Heart left ventricle (tissue), 16 donors: ENCODE measurements around the gene DSCAML1. TPM values are rescaled to one million over a fixed set of nuclear protein-coding genes. Genes with fewer than 3 reads are reported as not detected.

Experiments
- ATAC-seq, 4 donors: fragments of 200-7000 bp; cut with Tn5 transposase; one replicate each; pipeline ENCODE4 v1.9.1; 2020 to 2022; ENCODE audit warnings: moderate library complexity in 4 of 4, mild to moderate bottlenecking in 3 of 4, moderate number of reproducible peaks in 1 of 4
- DNase-seq, 5 donors: peaks; one replicate each; pipeline ENCODE4 v3.0.0-alpha.2; 2020
- H3K27ac ChIP-seq, 12 donors: fragments of 200-600 bp; sonication (generic) in 4 of 12; one replicate each; pipeline versions ENCODE4 v1.5.0 to v1.8.0; 2016 to 2022; ENCODE audit warnings: mild to moderate bottlenecking in 2 of 12
- H3K27me3 ChIP-seq, 9 donors: fragments of 200-600 bp; sonication (generic) in 2 of 9; one replicate each; pipeline versions ENCODE4 v1.5.1 to v1.8.0; 2016 to 2022; ENCODE audit warnings: mild to moderate bottlenecking in 3 of 9
- H3K36me3 ChIP-seq, 9 donors: fragments of 200-600 bp; sonication (generic) in 2 of 9; one replicate each; pipeline versions ENCODE4 v1.5.0 to v1.8.0; 2018 to 2022; ENCODE audit warnings: mild to moderate bottlenecking in 2 of 9
- H3K4me1 ChIP-seq, 12 donors: fragments of 200-600 bp; sonication (generic) in 4 of 12; one replicate each; pipeline versions ENCODE4 v1.5.0 to v1.8.0; 2016 to 2022; ENCODE audit warnings: mild to moderate bottlenecking in 3 of 12
- H3K4me3 ChIP-seq, 12 donors: fragments of 200-600 bp; sonication (generic) in 4 of 12; one replicate each; pipeline versions ENCODE4 v1.5.0 to v1.8.0; 2017 to 2022; ENCODE audit warnings: mild to moderate bottlenecking in 9 of 12, moderate library complexity in 4 of 12
- H3K9me3 ChIP-seq, 12 donors: fragments of 200-600 bp; sonication (generic) in 4 of 12; one replicate each; pipeline versions ENCODE4 v1.5.0 to v1.8.0; 2016 to 2022; ENCODE audit warnings: mild to moderate bottlenecking in 1 of 12
- CTCF ChIP-seq, 12 donors: fragments of 200-600 bp; sonication (generic) in 4 of 12; IDR thresholded peaks; one replicate each; pipeline versions ENCODE4 v1.5.0 to v1.8.0; 2018 to 2022; ENCODE audit warnings: antibody characterized with exemption in 12 of 12, mild to moderate bottlenecking in 5 of 12
- POLR2A ChIP-seq, 2 donors: fragments of 450-650 bp; IDR thresholded peaks; one replicate each; pipeline ENCODE4 v1.6.1; 2017; ENCODE audit warnings: antibody characterized with exemption in 2 of 2, mild to moderate bottlenecking in 2 of 2, moderate library complexity in 2 of 2
- WGBS, 4 donors: extraction: QIAGEN DNeasy Blood & Tissue Kit in 2 of 4; methylation state at CpG; one replicate each; pipeline versions ENCODE4 v1.1.5 to v1.1.7; 2013 to 2018; 5-methylcytosine and 5-hydroxymethylcytosine counted together
- intact Hi-C, 10 donors: fragments of 100-400 bp; cut with DNase I; formaldehyde crosslinking; loops; one replicate each; pipeline versions ENCODE4 v1.11.1 to v1.14.2; 2022
- polyA plus RNA-seq, 2 donors: library from polyadenylated mRNA; stranded (reverse); fragments of 200-250 nt; gene quantifications; one replicate each; pipeline ENCODE4 v1.2.3, GENCODE V29; 2013
- total RNA-seq, 9 donors: library from RNA; depleted of rRNA in 2 of 9; stranded (reverse); fragments of >200 nt in 2 of 9; fragmentation: NEBNext Ultra II Directional in 3 of 9; extraction: Animal tissue kit (Norgen Biotek cat#: 25700) in 3 of 9; gene quantifications; one replicate each; pipeline versions ENCODE4 v1.1.0 to v1.2.4, GENCODE V29; 2016 to 2023
- donor health status: ischemic (EF 13 %, LVEDD 7.1; RV severe dilation, severe dysfunction).
- donor health status: healthy with polysubstance abuse.
- donor health status: DM: no; HTN: yes; CAD: no.
- donor health status: DM: no; HTN: no; CAD: no.
- donor health status: ischemic (EF 25% LVEDD 6.9; RV normal size, moderate dysfunction).
- donor health status: ischemic (EF 25% LVEDD 5.7; RV mildly dilated, moderate dysfunction).
- donor health status: healthy.
- donor health status: DM: yes; HTN: yes; CAD: no.
- donor health status: ischemic (EF 35%, LVEDD 5.7; RV mildly dilated, moderate dysfunction).
- donor health status: nonischemic (EF 11% LVEDD 7.7; RV severe dilation, severe dysfunction).
- donor health status: DM: yes; HTN: yes; CAD: no.
- donor health status: PGD.
- donor health status: ischemic (EF 29% LVEDD 5.4; RV normal size, mild dysfunction).
- donor health status: nonischemic (EF 23%, LVEDD 6.1; RV moderate dilation, normal function).

DSCAML1 gene
- total and polyA plus RNA-seq, 11 donors, result 0.05 to 1.7 (median 0.76) TPM

GRCh38 chr11:117834838-117835443 lies 37.9 kb upstream of the DSCAML1 start:
- H3K27me3 ChIP-seq, result no peaks in the 10 kb centered on the region
- peaks cover 0 to 28% (median 19%) of the 10 kb centered on the region in 9 donors for H3K36me3 ChIP-seq
- TF ChIP-seq CTCF (IDR thresholded peaks at IDR 0.05) (no peak), POLR2A (IDR thresholded peaks at IDR 0.05) (no peak)
- H3K9me3 ChIP-seq, result no peaks in the 10 kb centered on the region
- H3K27ac ChIP-seq, result no peak overlapping the region
- WGBS, 4 donors, result 83 to 88% (median 87%) methylated on average over 17 of the region's 17 CpGs
- H3K4me1 ChIP-seq, result peaks cover 0 to 29% (median 15%) of the 10 kb centered on the region in 12 donors
- intact Hi-C loops, result loop anchor here in 1 of 10 donors (5.0 kb wide), 1 partner anchor 217 kb away; no protein-coding TSS in a partner anchor
- no peak overlapping the region for H3K4me3 ChIP-seq
- ATAC-seq (no peak), DNase-seq (peak in 1 of 5 donors; percentile 12)

GRCh38 chr11:117834068-117834810 lies 37.2 kb upstream of the DSCAML1 start:
- intact Hi-C loops, result loop anchor here in 1 of 10 donors (5.0 kb wide), 1 partner anchor 218 kb away; no protein-coding TSS in a partner anchor
- peak in 3 of 5 donors; percentile 3 to 10 (median 4) for DNase-seq
- H3K4me3 ChIP-seq, result no peak overlapping the region
- peak overlapping the region in 1 of 12 donors; percentile 36 for H3K27ac ChIP-seq
- peaks cover 0 to 21% (median 12%) of the 10 kb centered on the region in 9 donors for H3K36me3 ChIP-seq
- 90 to 94% (median 92%) methylated on average over 6 of the region's 6 CpGs for WGBS, 4 donors
- ATAC-seq, result no peak
- H3K4me1 ChIP-seq, result peaks cover 0 to 34% (median 15%) of the 10 kb centered on the region in 12 donors
- no peaks in the 10 kb centered on the region for H3K9me3 ChIP-seq
- no peaks in the 10 kb centered on the region for H3K27me3 ChIP-seq
- TF ChIP-seq CTCF (IDR thresholded peaks at IDR 0.05), result no peak
- no peak for TF ChIP-seq POLR2A (IDR thresholded peaks at IDR 0.05)

- H3K4me3 ChIP-seq, result no peak overlapping the region
- peak overlapping the region in 1 of 12 donors; percentile 36 for H3K27ac ChIP-seq
- 60 to 74% (median 65%) methylated on average over 6 to 7 of the region's 7 CpGs for WGBS, 4 donors
- peaks cover 0 to 42% (median 21%) of the 10 kb centered on the region in 12 donors for H3K4me1 ChIP-seq
- H3K36me3 ChIP-seq, result peaks cover 0 to 13% (median 4%) of the 10 kb centered on the region in 9 donors
- intact Hi-C loops, result loop anchor here in 1 of 10 donors (5.0 kb wide), 1 partner anchor 219 kb away; no protein-coding TSS in a partner anchor
- no peaks in the 10 kb centered on the region for H3K9me3 ChIP-seq
- peak in 3 of 5 donors; percentile 7 to 50 (median 20) for DNase-seq
- peak in 2 of 4 donors; percentile 3 to 14 for ATAC-seq
- H3K27me3 ChIP-seq, result no peaks in the 10 kb centered on the region
- no peak for TF ChIP-seq CTCF (IDR thresholded peaks at IDR 0.05)
- TF ChIP-seq POLR2A (IDR thresholded peaks at IDR 0.05), result no peak
These were observed 36.4 kb upstream of the DSCAML1 start for GRCh38 chr11:117833401-117833891.

GRCh38 chr11:117832511-117832910 lies 35.5 kb upstream of the DSCAML1 start:
- ATAC-seq (no peak), DNase-seq (peak in 2 of 5 donors; percentile 2 to 6)
- no peaks in the 10 kb centered on the region for H3K9me3 ChIP-seq
- TF ChIP-seq POLR2A (IDR thresholded peaks at IDR 0.05), result no peak
- TF ChIP-seq CTCF (IDR thresholded peaks at IDR 0.05), result no peak
- H3K27ac ChIP-seq, result no peak overlapping the region
- peaks cover 0 to 51% (median 25%) of the 10 kb centered on the region in 12 donors for H3K4me1 ChIP-seq
- WGBS, 4 donors, result 94 to 96% (median 96%) methylated on average over 8 of the region's 8 CpGs
- intact Hi-C loops, result loop anchor here in 1 of 10 donors (5.0 kb wide), 1 partner anchor 220 kb away; no protein-coding TSS in a partner anchor
- no peaks in the 10 kb centered on the region for H3K27me3 ChIP-seq
- H3K36me3 ChIP-seq, result peaks cover 0 to 5% (median 0%) of the 10 kb centered on the region in 9 donors
- no peak overlapping the region for H3K4me3 ChIP-seq
